GM18505 (cell line): ENCODE measurements around the gene CLTC.

Experiments
- ATAC-seq: cut with Tn5 transposase; IDR thresholded peaks from one replicate; pipeline ENCODE4 v1.9.1; 2021; ENCODE audit not compliant: unreplicated experiment
- POLR2A ChIP-seq: IDR thresholded peaks from 4 replicates; pipeline ENCODE4 v1.6.1; 2011; ENCODE audit warnings: borderline replicate concordance; ENCODE audit not compliant: insufficient read depth, insufficient read length; ENCODE audit errors: extremely low read depth

The CLTC gene

DNA sequence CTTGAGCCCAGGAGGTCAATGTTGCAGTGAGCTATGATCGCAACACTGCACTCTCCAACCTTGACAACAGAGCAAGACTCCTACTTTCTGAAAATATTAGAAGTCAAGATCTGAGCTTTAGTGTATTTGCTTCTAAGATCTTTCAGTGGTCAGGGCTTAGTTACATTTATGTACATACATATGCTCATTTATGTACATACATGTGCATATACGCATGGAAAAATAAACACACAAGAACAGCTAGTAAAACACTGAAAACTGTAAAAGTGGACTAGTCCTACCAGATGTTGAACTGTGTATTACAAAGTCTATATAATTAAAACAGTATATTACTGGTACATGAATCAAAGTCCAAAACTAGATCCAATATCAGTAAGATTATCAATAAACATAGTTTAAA is 59.2 kb downstream of the CLTC start:
- TF ChIP-seq POLR2A = no peak
- no peak for ATAC-seq

DNA sequence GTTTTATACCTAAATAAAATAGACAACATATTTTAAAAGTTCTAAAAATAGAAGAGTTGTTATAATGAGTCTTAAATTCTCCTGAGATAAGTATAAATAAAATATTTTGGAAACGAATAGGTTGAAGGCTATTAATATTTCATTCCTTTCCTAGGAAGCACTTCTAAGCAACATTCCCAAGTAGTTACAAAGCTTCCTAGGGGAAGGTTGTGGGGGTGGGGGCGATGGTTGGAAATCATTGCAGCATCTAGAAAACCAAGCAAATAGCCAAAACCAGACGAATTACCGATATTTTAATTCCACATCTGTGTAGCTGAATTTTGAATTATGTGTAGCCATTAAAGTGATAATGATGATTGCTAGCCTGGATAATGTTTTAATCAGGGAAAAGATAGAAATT is 60.6 kb downstream of the CLTC start:
- TF ChIP-seq POLR2A = no peak
- ATAC-seq = no peak

GRCh38 chr17:59683283-59683682 is 63.6 kb downstream of the CLTC start:
- ATAC-seq = no peak
- TF ChIP-seq POLR2A = no peak

DNA sequence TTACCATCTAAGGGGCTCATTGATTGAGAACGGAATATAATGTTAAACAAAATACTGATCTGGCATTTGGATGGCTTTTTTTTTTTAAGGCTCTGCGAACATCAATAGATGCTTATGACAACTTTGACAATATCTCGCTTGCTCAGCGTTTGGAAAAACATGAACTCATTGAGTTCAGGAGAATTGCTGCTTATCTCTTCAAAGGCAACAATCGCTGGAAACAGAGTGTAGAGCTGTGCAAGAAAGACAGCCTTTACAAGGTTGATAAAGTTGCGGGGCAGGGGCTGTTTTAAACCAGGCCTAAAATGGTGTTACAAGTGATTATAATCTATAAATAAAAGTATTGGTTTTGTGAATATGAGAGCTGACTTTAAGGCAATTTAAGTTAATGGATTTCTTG is 65.3 kb downstream of the CLTC start:
- ATAC-seq = no peak
- no peak for TF ChIP-seq POLR2A

- TF ChIP-seq POLR2A = no peak
- ATAC-seq = no peak
These were observed 68.3 kb downstream of the CLTC start for GRCh38 chr17:59688008-59688407.

DNA sequence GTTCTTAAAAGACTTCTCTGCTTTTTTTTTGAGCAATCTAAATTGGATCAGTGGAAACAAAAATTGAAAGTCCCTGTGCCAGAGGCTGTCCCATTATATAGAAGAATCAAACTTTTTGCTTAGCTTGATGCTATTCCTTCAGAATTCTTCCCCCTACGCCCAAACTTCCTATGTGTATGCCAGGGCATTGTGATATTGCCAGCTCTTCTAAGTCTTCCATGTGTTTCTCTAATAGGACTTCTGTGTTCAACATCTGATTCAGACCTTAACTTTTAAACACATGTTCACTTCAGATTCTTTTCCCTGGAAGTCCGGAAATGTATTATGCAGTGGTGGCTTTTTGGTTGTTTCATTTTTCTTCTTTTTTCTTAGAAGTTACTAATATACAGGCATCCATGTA is 68.8 kb downstream of the CLTC start:
- no peak for TF ChIP-seq POLR2A
- ATAC-seq = no peak

DNA sequence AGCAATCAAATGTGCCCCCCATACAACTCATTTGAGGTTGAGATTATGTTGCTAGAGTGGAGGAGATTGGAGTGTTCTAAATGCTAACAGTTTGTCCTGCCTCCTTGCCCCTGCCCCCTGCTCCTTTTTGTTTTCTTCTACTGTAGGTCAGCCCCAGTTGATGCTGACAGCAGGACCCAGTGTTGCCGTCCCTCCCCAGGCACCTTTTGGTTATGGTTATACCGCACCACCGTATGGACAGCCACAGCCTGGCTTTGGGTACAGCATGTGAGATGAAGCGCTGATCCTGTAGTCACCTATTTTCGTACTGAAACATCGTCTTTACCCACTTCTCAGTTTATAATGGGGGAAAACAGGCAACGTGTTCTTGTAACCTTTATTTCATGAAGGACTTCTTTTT is 73.9 kb downstream of the CLTC start:
- no peak for ATAC-seq
- no peak for TF ChIP-seq POLR2A

GRCh38 chr17:59694344-59694743 is 74.6 kb downstream of the CLTC start:
- no peak for ATAC-seq

DNA sequence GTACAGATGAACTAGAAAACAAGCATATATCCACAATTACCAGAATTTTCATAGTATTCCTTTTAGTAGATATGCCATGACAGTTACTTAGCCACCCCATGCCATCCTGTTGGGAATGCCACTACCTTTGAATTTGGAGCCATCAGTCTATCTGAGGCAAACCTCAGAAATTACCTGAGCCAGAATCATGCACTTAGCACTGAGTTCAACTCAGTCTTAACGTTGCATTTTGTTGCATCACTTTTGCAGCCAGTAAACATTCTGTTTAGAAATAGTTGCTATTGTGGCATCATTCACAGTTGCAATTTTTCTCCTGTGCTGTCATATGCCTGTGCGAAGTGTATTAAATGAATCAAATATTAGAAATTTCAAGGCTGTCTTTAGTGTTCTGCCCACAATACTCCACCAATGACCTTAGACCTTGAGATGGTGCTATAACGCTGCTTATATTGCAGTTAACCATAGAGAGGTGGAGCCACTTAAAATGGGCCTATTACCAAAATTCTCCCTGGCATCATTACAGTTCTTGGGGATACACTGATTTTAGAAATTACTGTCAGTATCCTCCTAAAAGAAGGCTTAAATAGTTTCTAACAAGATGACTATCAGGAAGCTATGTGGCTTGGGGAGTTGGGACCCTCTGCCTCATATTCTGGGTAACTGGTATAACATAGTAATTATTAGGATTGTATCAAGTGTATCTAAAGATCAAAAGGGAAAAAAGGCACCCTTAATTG is 76.4 kb downstream of the CLTC start:
- no peak for TF ChIP-seq POLR2A
- ATAC-seq = no peak

More at GRCh38 chr17:59694344-59694743, 74.6 kb downstream of the CLTC start:
- TF ChIP-seq POLR2A = no peak

- ATAC-seq = no peak
- TF ChIP-seq POLR2A = peak; percentile 30
These were observed 77.1 kb downstream of the CLTC start for GRCh38 chr17:59696682-59697277.

GRCh38 chr17:59698143-59698542 is 78.4 kb downstream of the CLTC start:
- no peak for TF ChIP-seq POLR2A
- no peak for ATAC-seq

- TF ChIP-seq POLR2A = no peak
- no peak for ATAC-seq
These were observed 79.5 kb downstream of the CLTC start for GRCh38 chr17:59699218-59699617.

GRCh38 chr17:59699786-59700185 is 80.1 kb downstream of the CLTC start:
- no peak for ATAC-seq
- no peak for TF ChIP-seq POLR2A

DNA sequence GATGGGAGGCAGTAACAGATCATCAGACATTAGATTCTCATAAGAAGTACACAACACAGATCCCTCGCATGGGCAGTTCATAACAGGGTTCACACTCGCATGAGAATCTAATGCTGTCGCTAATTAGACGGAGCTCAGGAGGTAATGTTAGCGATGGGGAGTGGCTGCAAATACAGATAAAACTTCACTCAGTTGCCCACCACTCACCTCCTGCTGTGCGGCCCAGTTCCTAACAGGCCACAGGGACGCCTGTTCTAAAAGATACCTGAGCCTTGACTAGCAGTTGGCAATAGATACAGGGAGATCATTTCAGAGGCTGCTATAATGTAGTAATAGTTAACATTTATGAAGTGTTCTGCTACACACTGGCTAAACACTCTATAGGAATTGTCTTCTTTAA is 82.6 kb downstream of the CLTC start:
- no peak for ATAC-seq
- TF ChIP-seq POLR2A = no peak
